EH (cell line): ENCODE measurements around the gene TMEM108.
A peak's percentile ranks its signal among the peaks of the same experiment; 100 is the strongest.

Experiments
- DNase-seq: peaks from one replicate; pipeline ENCODE4 v3.0.0-alpha.2; 2015; ENCODE audit warnings: low read depth

The TMEM108 gene

GRCh38 chr3:133227813-133228212 lies 189.6 kb downstream of the TMEM108 start:
- DNase-seq, result no peak

GRCh38 chr3:133230195-133230594 lies 192.0 kb downstream of the TMEM108 start:
- no peak for DNase-seq

GRCh38 chr3:133236901-133237300 lies 198.7 kb downstream of the TMEM108 start:
- DNase-seq, result no peak

GRCh38 chr3:133237380-133237779 lies 199.2 kb downstream of the TMEM108 start:
- DNase-seq, result no peak

- no peak for DNase-seq
Observed at GRCh38 chr3:133238015-133238414, 199.8 kb downstream of the TMEM108 start.

- no peak for DNase-seq
Observed at GRCh38 chr3:133246119-133246518, 207.9 kb downstream of the TMEM108 start.

- DNase-seq, result no peak
Observed at GRCh38 chr3:133246773-133247172, 208.6 kb downstream of the TMEM108 start.

GRCh38 chr3:133248389-133248788 lies 210.2 kb downstream of the TMEM108 start:
- no peak for DNase-seq

GRCh38 chr3:133249490-133249889 lies 211.3 kb downstream of the TMEM108 start:
- DNase-seq, result no peak

- DNase-seq, result no peak
Observed at GRCh38 chr3:133254151-133254550, 216.0 kb downstream of the TMEM108 start.

- DNase-seq, result no peak
Observed at GRCh38 chr3:133254716-133255115, 216.5 kb downstream of the TMEM108 start.

- peak; percentile 15 for DNase-seq
Observed at GRCh38 chr3:133256787-133257483, 218.7 kb downstream of the TMEM108 start.

- no peak for DNase-seq
Observed at GRCh38 chr3:133258358-133258757, 220.2 kb downstream of the TMEM108 start.

GRCh38 chr3:133259767-133260166 lies 221.6 kb downstream of the TMEM108 start:
- no peak for DNase-seq

GRCh38 chr3:133262333-133262732 lies 224.1 kb downstream of the TMEM108 start:
- no peak for DNase-seq

GRCh38 chr3:133264920-133265319 lies 226.7 kb downstream of the TMEM108 start:
- no peak for DNase-seq

GRCh38 chr3:133268726-133269134 lies 230.5 kb downstream of the TMEM108 start:
- DNase-seq, result no peak

GRCh38 chr3:133269393-133269792 lies 231.2 kb downstream of the TMEM108 start:
- no peak for DNase-seq

GRCh38 chr3:133270631-133271030 lies 232.4 kb downstream of the TMEM108 start:
- no peak for DNase-seq

- no peak for DNase-seq
Observed at GRCh38 chr3:133271042-133271441, 232.9 kb downstream of the TMEM108 start.

- DNase-seq, result no peak
Observed at GRCh38 chr3:133271539-133271938, 233.3 kb downstream of the TMEM108 start.

- no peak for DNase-seq
Observed at GRCh38 chr3:133273346-133273745, 235.2 kb downstream of the TMEM108 start.

GRCh38 chr3:133274477-133274876 lies 236.3 kb downstream of the TMEM108 start:
- no peak for DNase-seq

GRCh38 chr3:133276594-133276993 lies 238.4 kb downstream of the TMEM108 start:
- DNase-seq, result no peak
